Left ventricle myocardium inferior (tissue), 1 donor: ENCODE measurements around the gene PIK3C2G. TPM values are rescaled to one million over a fixed set of nuclear protein-coding genes. Genes with fewer than 3 reads are reported as not detected.

Source experiments
- DNase-seq: peaks from one replicate; pipeline ENCODE4 v3.0.0-alpha.2; 2020
- H3K27ac ChIP-seq: fragments of 200-600 bp; replicated peaks from 2 replicates; pipeline ENCODE4 v1.8.0; 2021
- H3K27me3 ChIP-seq: fragments of 200-600 bp; 2 replicates; pipeline ENCODE4 v1.8.0; 2021; ENCODE audit warnings: low read depth
- H3K36me3 ChIP-seq: fragments of 200-600 bp; 2 replicates; pipeline ENCODE4 v1.8.0; 2021
- H3K4me1 ChIP-seq: fragments of 200-600 bp; 2 replicates; pipeline ENCODE4 v1.8.0; 2021
- H3K4me3 ChIP-seq: fragments of 200-600 bp; 2 replicates; pipeline ENCODE4 v1.8.0; 2021; ENCODE audit warnings: mild to moderate bottlenecking, moderate library complexity
- H3K9me3 ChIP-seq: fragments of 200-600 bp; replicated peaks from 2 replicates; pipeline ENCODE4 v1.8.0; 2021
- CTCF ChIP-seq: fragments of 200-600 bp; IDR thresholded peaks from 2 replicates; pipeline ENCODE4 v1.8.0; 2021; ENCODE audit warnings: antibody characterized with exemption, mild to moderate bottlenecking, borderline replicate concordance
- intact Hi-C: fragments of 100-400 bp; cut with micrococcal nuclease; formaldehyde crosslinking; loops from one replicate; pipeline ENCODE4 v1.11.0; 2022
- total RNA-seq: library from RNA; stranded (reverse); fragmentation: NEBNext Ultra II Directional; extraction: Animal tissue kit (Norgen Biotek cat#: 25700); gene quantifications from one replicate; pipeline ENCODE4 v1.2.1, GENCODE V29; 2021
- donor health status: DM: no; HTN: yes; CAD: no; lungs with severe emphysema.

Gene PIK3C2G
- total RNA-seq, 1 donor from 2014 or later = not detected

- intact Hi-C loops = no loop called here
- no peak for TF ChIP-seq CTCF
- Histone ChIP-seq H3K4me3 (no peak overlapping the region), H3K9me3 (no peaks in the 10 kb centered on the region), H3K27me3 (no peaks in the 10 kb centered on the region), H3K36me3 (no peaks in the 10 kb centered on the region), H3K27ac (no peak overlapping the region), H3K4me1 (peaks cover 4% of the 10 kb centered on the region)
- DNase-seq = no peak
These were observed 285.1 kb downstream of the PIK3C2G start for GRCh38 chr12:18546399-18546798.

GRCh38 chr12:18549598-18549997 lies 288.3 kb downstream of the PIK3C2G start:
- no peak for TF ChIP-seq CTCF
- Histone ChIP-seq H3K4me1 (peaks cover 20% of the 10 kb centered on the region), H3K4me3 (no peak overlapping the region), H3K9me3 (no peaks in the 10 kb centered on the region), H3K36me3 (no peaks in the 10 kb centered on the region), H3K27ac (no peak overlapping the region), H3K27me3 (no peaks in the 10 kb centered on the region)
- intact Hi-C loops = no loop called here
- no peak for DNase-seq

GRCh38 chr12:18551106-18551505 lies 289.8 kb downstream of the PIK3C2G start:
- H3K4me3 ChIP-seq = no peak overlapping the region
- TF ChIP-seq CTCF = no peak
- peaks cover 19% of the 10 kb centered on the region for H3K4me1 ChIP-seq
- DNase-seq = no peak
- intact Hi-C loops = no loop called here
- no peaks in the 10 kb centered on the region for H3K9me3 ChIP-seq
- H3K27ac ChIP-seq = no peak overlapping the region
- no peaks in the 10 kb centered on the region for H3K36me3 ChIP-seq
- no peaks in the 10 kb centered on the region for H3K27me3 ChIP-seq

GRCh38 chr12:18551701-18552100 lies 290.4 kb downstream of the PIK3C2G start:
- H3K36me3 ChIP-seq = no peaks in the 10 kb centered on the region
- intact Hi-C loops = no loop called here
- no peak overlapping the region for H3K4me3 ChIP-seq
- H3K27me3 ChIP-seq = no peaks in the 10 kb centered on the region
- no peak overlapping the region for H3K27ac ChIP-seq
- H3K9me3 ChIP-seq = no peaks in the 10 kb centered on the region
- TF ChIP-seq CTCF = no peak
- peaks cover 16% of the 10 kb centered on the region for H3K4me1 ChIP-seq
- no peak for DNase-seq

- Histone ChIP-seq H3K27ac (no peak overlapping the region), H3K27me3 (no peaks in the 10 kb centered on the region), H3K4me1 (peaks cover 16% of the 10 kb centered on the region), H3K36me3 (no peaks in the 10 kb centered on the region), H3K4me3 (no peak overlapping the region), H3K9me3 (no peaks in the 10 kb centered on the region)
- DNase-seq = no peak
- intact Hi-C loops = no loop called here
- TF ChIP-seq CTCF = peak; percentile 31
These were observed 291.5 kb downstream of the PIK3C2G start for GRCh38 chr12:18552829-18553228.

GRCh38 chr12:18556161-18556560 lies 294.8 kb downstream of the PIK3C2G start:
- Histone ChIP-seq H3K36me3 (no peaks in the 10 kb centered on the region), H3K27ac (no peak overlapping the region), H3K4me3 (no peak overlapping the region), H3K9me3 (no peaks in the 10 kb centered on the region), H3K27me3 (no peaks in the 10 kb centered on the region), H3K4me1 (peaks cover 16% of the 10 kb centered on the region)
- intact Hi-C loops = no loop called here
- no peak for DNase-seq
- no peak for TF ChIP-seq CTCF
